Cardiac septum (tissue), 1 donor: ENCODE results near the gene ATL2. TPM values are rescaled to one million over a fixed set of nuclear protein-coding genes. Genes with fewer than 3 reads are reported as not detected.
"Not testable (repeated sequence)": the region's sequence is repeated elsewhere in the genome, so short reads cannot be mapped to it uniquely, and the experiment has no call there.

Source experiments
- DNase-seq: peaks from one replicate; pipeline ENCODE4 v3.0.0-alpha.2; 2020; ENCODE audit warnings: low spot score
- intact Hi-C: fragments of 100-400 bp; cut with DNase I; formaldehyde crosslinking; loops from one replicate; pipeline ENCODE4 v1.14.0; 2022
- total RNA-seq: library from RNA; stranded (reverse); fragmentation: NEBNext Ultra II Directional; extraction: Animal tissue kit (Norgen Biotek cat#: 25700); gene quantifications from one replicate; pipeline ENCODE4 v1.2.1, GENCODE V29; 2021
- donor health status: DM: no; HTN: no; CAD: no.

The ATL2 gene
- total RNA-seq, 1 donor from 2014 or later = 27.1 TPM

DNA sequence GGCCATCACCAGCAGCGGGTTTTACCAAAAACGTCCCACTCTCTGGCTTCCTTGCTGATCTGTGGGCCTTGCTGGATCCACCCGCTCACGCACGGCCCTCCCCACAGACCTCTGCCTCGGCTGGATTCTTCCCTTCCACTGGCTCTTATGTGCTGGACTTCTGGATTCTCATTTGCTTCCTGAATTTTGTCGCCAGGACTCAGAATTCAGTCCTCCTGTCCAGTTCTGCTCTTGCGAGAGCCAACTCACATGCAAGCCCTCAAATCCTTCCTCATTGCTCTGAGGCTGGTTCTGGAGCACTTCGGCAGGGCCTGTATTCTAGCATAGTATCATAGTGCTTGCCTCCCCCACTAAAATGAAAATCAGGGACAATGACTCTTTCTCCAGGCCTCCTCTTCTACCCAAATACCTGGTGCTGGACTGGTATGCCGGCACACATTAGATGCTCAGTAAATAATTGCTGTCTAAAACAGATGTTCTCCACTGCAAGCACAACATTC lies 115.5 kb downstream of the ATL2 start:
- DNase-seq = no peak
- intact Hi-C loops = no loop called here

DNA sequence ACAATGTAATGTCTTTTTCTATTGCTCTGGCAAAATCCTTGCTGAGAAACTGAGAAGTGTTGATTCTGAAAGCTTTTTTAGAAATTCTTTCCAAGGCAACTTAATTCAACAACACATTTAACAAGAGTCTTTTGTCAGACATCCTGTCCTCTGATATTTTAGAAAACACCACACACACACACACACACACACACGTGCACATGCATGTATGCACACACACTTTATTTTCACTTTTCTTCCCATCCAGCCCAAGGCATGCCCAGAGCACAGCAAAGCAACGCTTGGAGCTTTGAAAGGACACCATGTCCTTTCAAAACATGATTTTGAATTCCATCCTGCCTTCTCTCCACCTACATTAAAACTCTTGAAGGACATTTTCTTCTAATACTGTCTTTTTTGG lies 116.1 kb downstream of the ATL2 start:
- DNase-seq = no peak
- intact Hi-C loops = no loop called here

DNA sequence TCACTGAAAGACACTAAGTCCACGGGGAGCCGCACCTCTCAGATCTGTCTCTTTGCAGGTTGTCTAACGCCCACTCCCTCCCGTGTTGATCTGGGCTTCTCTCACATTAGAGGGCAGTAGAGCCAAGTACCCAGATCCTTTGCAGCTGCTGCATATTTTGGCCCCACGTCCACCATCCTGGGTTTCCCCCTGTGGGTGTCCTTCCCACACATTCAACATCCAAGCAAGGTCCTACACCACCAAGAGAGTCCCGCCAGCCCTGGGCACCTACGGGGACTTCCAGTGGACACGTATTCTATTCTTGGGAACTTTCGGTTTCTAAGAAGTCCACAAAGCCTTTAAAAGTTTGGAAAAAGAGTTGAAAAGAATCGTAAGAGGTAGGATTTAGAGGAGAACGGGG lies 116.6 kb downstream of the ATL2 start:
- intact Hi-C loops = no loop called here
- DNase-seq = no peak

DNA sequence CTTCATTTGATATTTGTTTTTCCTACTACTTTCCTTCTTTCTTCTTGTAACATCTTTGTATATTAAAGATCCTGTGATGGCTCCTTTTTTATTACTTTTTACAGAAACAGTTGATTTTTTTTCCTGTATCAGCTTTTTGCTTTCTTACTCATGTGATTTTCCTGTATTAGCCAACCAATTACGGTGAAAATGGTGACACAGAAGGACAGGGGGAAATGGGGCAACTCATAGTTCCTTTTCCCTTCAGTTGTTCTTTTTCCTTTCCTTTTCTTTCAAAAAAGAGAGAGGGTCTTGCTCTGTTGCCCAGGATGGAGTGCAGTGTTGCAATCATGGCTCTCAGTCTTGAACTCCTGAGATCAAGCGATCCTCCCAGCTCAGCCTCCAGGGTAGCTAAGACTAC lies 117.8 kb downstream of the ATL2 start:
- no peak for DNase-seq
- intact Hi-C loops = no loop called here

DNA sequence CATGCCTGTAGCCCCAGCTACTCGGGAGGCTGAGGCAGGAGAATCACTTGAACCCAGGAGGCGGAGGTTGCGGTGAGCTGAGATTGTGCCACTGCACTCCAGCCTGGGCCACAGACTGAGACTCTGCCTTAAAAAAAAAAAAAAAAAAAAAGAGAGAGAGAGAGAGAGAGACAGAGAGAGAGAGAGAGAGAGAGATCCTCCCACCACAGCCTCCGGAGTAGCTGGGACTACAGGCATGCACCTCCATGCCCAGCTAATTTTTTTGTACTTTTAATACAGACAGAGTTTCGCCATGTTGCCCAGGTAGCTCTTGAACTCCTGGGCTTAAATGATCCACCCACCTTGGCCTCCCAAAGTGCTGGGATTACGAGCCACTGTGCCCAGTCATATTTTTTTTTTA lies 119.4 kb downstream of the ATL2 start:
- intact Hi-C loops, DNase-seq: not testable (repeated sequence)

DNA sequence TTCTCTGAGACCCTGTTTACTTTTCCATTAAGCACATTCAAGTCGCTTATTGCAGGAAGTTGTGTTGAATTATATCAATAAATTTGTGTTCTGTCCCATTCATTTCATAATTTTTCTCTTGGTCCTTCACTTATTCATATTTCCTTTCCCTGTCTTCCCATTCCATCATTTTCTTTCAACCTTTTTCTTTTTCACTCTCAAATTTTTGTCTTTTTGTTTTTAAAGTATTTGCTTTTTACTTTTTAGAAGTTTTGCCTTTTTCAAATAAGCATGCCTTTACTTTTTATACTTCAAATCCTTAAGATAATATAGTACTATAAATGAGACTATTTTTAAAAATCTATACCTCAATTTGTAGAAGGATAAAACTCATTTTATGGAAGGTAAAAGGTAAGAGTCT lies 120.5 kb downstream of the ATL2 start:
- intact Hi-C loops = no loop called here
- DNase-seq = no peak

DNA sequence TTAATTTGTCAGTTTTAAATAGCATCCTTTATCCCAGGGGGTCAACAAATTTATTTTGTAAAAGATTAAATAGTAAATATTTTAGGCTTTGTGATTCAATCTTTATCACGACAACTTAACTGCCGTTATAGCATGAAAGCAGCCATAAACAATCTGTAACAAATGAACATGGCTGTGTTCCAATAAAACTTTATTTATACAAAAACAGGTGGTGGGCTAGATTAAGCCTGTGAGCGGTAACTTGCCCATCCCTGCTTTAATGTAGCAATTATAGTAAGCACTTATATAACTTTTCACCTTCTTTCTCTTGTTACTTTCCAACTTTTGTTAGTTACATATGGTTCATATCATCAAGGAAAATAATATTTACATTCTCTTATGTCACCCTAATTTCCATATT lies 121.9 kb downstream of the ATL2 start:
- intact Hi-C loops = no loop called here
- DNase-seq = no peak

DNA sequence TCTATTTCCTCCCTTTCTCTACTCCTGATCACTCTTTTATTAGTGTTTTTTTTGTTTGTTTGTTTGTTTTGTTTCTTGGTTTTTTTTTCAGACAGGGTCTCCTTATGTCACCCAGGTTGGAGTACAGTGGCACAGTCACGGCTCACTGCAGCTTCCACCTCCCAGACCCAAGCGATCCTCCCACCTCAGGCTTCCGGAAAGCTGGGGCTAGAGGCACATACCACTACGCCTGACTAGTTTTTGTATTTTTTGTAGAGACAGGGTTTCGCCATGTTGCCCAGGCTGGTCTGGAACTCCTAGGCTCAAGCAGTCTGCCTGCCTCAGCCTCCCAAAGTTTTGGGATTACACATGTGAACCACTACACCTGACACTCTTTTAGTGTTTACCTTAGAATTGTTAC lies 122.3 kb downstream of the ATL2 start:
- intact Hi-C loops = no loop called here
- no peak for DNase-seq

DNA sequence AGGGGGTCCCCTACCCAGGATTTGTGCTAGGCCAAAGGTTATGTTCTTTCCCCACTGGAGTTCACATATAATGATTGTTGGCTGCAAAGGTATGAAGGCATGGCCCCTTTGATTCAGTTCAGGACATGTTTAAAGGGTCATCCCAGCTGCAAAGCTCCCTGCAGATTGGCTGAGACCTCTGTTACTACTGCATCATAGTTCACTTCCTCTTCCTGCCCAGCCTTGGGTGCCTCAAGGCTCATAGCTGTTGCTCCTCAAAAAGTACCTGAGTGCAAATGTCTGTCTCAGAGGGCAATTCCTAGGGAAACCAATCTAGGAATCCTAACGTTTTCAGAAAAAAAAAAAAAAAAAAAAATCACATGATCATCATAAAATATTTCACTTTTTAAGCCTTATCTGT lies 125.1 kb downstream of the ATL2 start:
- no peak for DNase-seq
- intact Hi-C loops = no loop called here

DNA sequence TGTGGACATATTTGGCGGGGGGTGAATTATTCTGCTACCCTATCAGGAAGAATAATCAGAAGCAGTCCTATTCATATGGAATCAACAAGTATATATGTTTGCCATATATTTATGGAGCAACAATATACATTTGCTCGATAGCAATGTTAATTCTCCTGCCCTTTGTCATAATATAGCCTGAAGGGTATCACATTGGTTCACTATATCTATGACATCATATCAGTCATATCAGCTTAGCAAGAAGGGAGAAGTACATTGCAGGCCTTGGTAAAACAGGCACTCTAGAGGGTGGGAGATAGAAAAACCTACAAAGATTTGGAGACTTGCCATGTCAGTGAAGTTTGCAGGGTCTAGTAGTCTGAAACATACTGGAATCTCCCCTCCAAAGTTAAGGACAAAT lies 128.4 kb downstream of the ATL2 start:
- intact Hi-C loops = no loop called here
- no peak for DNase-seq

DNA sequence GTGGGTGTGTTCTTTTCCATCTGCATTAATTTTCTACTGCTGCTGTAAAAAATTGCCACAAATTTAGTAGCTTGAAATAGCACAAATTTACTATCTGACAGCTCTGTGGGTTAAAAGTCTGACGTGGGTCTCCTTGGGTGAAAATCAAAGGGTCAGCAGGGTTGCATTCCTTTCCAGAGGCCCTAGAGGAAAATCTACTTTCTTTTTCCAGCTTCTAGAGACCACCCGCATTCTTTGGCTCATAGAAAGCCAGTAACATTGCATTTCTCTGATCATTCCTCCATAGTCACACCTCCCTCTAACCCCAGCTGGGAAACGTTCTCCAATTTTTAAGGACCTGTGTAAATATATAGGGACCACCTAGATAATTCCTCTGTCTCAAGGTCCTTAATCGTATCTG lies 128.8 kb downstream of the ATL2 start:
- DNase-seq = no peak
- intact Hi-C loops = no loop called here

DNA sequence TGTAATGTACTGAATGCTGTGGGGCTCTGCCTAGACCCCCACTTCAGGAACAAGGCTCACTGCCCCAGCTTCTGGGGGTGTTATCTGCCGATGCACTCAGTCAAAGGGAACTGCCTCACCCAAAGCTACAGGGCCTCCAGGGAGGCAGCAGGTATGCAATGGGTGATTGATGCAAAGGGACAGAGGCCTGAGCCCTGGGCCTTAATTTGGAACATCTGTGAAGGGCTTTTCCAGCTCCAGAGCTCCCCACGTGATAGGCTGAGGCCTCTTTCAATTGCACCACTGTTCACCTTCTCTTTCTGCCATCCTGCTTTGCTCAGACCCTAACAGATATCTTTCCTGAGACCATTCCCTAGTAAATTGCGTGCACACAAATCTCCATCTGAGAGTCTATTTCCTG lies 131.0 kb downstream of the ATL2 start:
- intact Hi-C loops = no loop called here
- DNase-seq = no peak

DNA sequence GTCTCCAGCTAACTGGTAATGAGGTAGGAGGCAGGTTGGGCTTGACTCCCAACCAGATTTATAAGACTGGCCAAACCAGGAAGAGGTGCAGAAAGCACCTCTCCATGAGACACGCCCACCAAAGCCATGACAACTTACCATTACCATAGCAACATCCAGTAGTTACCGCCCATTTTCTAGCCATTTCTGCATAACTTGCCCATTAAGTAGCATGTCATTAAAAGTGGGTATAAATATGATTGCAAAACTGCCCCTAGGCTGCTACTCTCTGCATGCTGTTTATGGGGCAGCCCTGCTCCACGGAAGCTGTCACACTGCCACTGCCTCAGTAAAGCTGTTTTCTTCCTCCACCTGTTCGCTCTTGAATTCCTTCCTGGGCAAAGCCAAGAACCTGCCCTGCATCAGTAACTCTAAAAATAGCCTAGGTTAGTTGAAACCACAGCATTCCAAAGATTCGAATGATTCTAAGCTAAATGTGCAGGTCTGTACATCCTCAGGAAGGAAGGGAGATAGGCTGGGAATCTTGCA lies 131.9 kb downstream of the ATL2 start:
- no peak for DNase-seq
- intact Hi-C loops = no loop called here

DNA sequence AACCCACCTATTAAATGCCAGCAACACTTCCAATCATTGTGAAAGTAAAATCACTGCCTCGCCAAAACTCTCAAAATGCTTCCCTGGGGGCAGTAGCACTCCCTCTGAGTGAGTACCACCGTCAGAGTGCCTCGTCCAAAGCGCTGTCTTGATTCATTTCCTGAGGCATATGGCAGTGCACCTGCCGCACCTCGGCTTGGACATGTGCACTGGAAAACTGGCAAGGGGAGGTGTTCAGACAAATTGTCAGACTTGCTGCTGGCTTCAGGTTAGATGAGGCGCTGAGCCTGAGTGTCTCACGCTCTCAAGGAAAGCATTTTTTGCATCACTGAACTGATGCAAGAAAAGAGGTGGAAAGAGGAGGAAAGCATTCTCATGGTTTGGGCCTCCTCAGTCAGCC lies 132.8 kb downstream of the ATL2 start:
- intact Hi-C loops = no loop called here
- no peak for DNase-seq

Other genes starting within 250 kb of the ATL2 start
- 25.1 TPM for gene HNRNPLL, start 225.7 kb upstream of the ATL2 start, total RNA-seq